Left lung (tissue), 10 donors: ENCODE data around the gene CELSR3. TPM values are rescaled to one million over a fixed set of nuclear protein-coding genes. Genes with fewer than 3 reads are reported as not detected.

Source experiments
- ATAC-seq: fragments of 200-7000 bp; cut with Tn5 transposase; one replicate; pipeline ENCODE4 v1.9.1; 2020; ENCODE audit warnings: moderate library complexity
- DNase-seq, 4 donors: peaks; one replicate each; pipeline ENCODE4 v3.0.0-alpha.2; 2013 to 2020
- H3K27ac ChIP-seq, 2 donors: fragments of 200-600 bp; sonication (generic) in 1 of 2; one replicate each; pipeline versions ENCODE4 v1.5.0 to v1.8.0; 2020 to 2021
- H3K27me3 ChIP-seq, 2 donors: fragments of 200-600 bp; sonication (generic) in 1 of 2; one replicate each; pipeline versions ENCODE4 v1.5.0 to v1.8.0; 2020 to 2021
- H3K36me3 ChIP-seq, 2 donors: fragments of 200-600 bp; sonication (generic) in 1 of 2; one replicate each; pipeline versions ENCODE4 v1.5.0 to v1.8.0; 2020 to 2021
- H3K4me1 ChIP-seq, 2 donors: fragments of 200-600 bp; one replicate each; pipeline ENCODE4 v1.8.0; 2021
- H3K4me3 ChIP-seq, 2 donors: fragments of 200-600 bp; sonication (generic) in 1 of 2; one replicate each; pipeline versions ENCODE4 v1.5.0 to v1.8.0; 2020 to 2021; ENCODE audit warnings: mild to moderate bottlenecking in 1 of 2
- H3K9me3 ChIP-seq, 2 donors: fragments of 200-600 bp; sonication (generic) in 1 of 2; one replicate each; pipeline versions ENCODE4 v1.5.0 to v1.8.0; 2020 to 2021
- CTCF ChIP-seq, 2 donors: fragments of 200-600 bp; sonication (generic) in 1 of 2; IDR thresholded peaks; one replicate each; pipeline versions ENCODE4 v1.5.0 to v1.8.0; 2021; ENCODE audit warnings: antibody characterized with exemption in 2 of 2
- intact Hi-C, 2 donors: fragments of 100-400 bp; cut with DNase I; formaldehyde crosslinking; loops; one replicate each; pipeline versions ENCODE4 v1.11.2 to v1.14.2; 2022
- polyA plus RNA-seq, 6 donors: library from polyadenylated mRNA; unstranded; fragments of 120-200 nt; gene quantifications; one replicate each; pipeline ENCODE4 v1.2.1, GENCODE V29; 2013; ENCODE audit not compliant: insufficient read length in 6 of 6
- total RNA-seq, 2 donors: library from RNA; stranded (reverse); fragmentation: NEBNext Ultra II Directional; extraction: Animal tissue kit (Norgen Biotek cat#: 25700); gene quantifications; one replicate each; pipeline ENCODE4 v1.2.1, GENCODE V29; 2021
- donor health status: DM: no; HTN: yes; CAD: no.
- donor health status: DM: no; HTN: no; CAD: no.

CELSR3 gene
- total and polyA plus RNA-seq, 8 donors: 0.79 to 1.7 (median 0.94) TPM

GRCh38 chr3:48596676-48597407 is 65.8 kb downstream of the CELSR3 start:
- no peak for TF ChIP-seq CTCF (IDR thresholded peaks at IDR 0.05)
- intact Hi-C loops: no loop called here
- Histone ChIP-seq H3K27ac (no peak overlapping the region), H3K27me3 (peaks cover 7 to 39% of the 10 kb centered on the region in 2 donors), H3K9me3 (no peaks in the 10 kb centered on the region), H3K4me3 (no peak overlapping the region), H3K4me1 (peaks cover 4 to 22% of the 10 kb centered on the region in 2 donors), H3K36me3 (peaks cover 0 to 52% of the 10 kb centered on the region in 2 donors)
- DNase-seq (peak in 1 of 4 donors; percentile 66), ATAC-seq (no peak)

- Histone ChIP-seq H3K36me3 (peaks cover 0 to 45% of the 10 kb centered on the region in 2 donors), H3K4me1 (peaks cover 4 to 22% of the 10 kb centered on the region in 2 donors), H3K27ac (no peak overlapping the region), H3K27me3 (peaks cover 7 to 45% of the 10 kb centered on the region in 2 donors), H3K9me3 (no peaks in the 10 kb centered on the region), H3K4me3 (no peak overlapping the region)
- ATAC-seq: no peak
- peak in 1 of 4 donors; percentile 41 for DNase-seq
- intact Hi-C loops: no loop called here
- TF ChIP-seq CTCF (IDR thresholded peaks at IDR 0.05): no peak
These were observed 66.5 kb downstream of the CELSR3 start for GRCh38 chr3:48596157-48596556.

GRCh38 chr3:48595526-48596121 is 67.1 kb downstream of the CELSR3 start:
- ATAC-seq: peak; percentile 38
- no peak for TF ChIP-seq CTCF (IDR thresholded peaks at IDR 0.05)
- DNase-seq: peak in 3 of 4 donors; percentile 16 to 89 (median 51)
- Histone ChIP-seq H3K4me1 (peaks cover 4 to 22% of the 10 kb centered on the region in 2 donors), H3K36me3 (peaks cover 0 to 40% of the 10 kb centered on the region in 2 donors), H3K27me3 (peaks cover 7 to 45% of the 10 kb centered on the region in 2 donors), H3K4me3 (no peak overlapping the region), H3K9me3 (no peaks in the 10 kb centered on the region), H3K27ac (no peak overlapping the region)
- intact Hi-C loops: no loop called here

GRCh38 chr3:48595075-48595525 is 67.6 kb downstream of the CELSR3 start, which contains the start of gene COL7A1:
TSS of gene COL7A1 (minus strand) at chr3:48595329. CDS start at chr3:48595159, 170 bp downstream.
- intact Hi-C loops: no loop called here

More at GRCh38 chr3:48595075-48595525, 67.6 kb downstream of the CELSR3 start, which contains the start of gene COL7A1:
- Histone ChIP-seq H3K27ac (no peak within 1 kb of the TSS), H3K27me3 (peaks cover 7 to 49% of the 10 kb centered on the region in 2 donors), H3K4me3 (peak within 1 kb of the TSS in 1 of 2 donors; percentile 15), H3K4me1 (peaks cover 4 to 22% of the 10 kb centered on the region in 2 donors), H3K36me3 (peaks cover 0 to 34% of the 10 kb centered on the region in 2 donors), H3K9me3 (no peaks in the 10 kb centered on the region)
- DNase-seq (peak in 2 of 4 donors; percentile 19 to 74), ATAC-seq (peak; percentile 10)
- TF ChIP-seq CTCF (IDR thresholded peaks at IDR 0.05): no peak
